Fibroblast of lung (primary cell): ENCODE results near the gene SMC1A. TPM values are rescaled to one million over a fixed set of nuclear protein-coding genes. Genes with fewer than 3 reads are reported as not detected.

Experiments
- DNase-seq, 2 donors: peaks; one replicate each; pipeline versions ENCODE4 v3.0.0 to v3.0.0-alpha.2; 2010; ENCODE audit warnings: low read depth in 2 of 2
- H2AFZ ChIP-seq: 2 replicates; pipeline ENCODE4 v1.5.1; 2012; ENCODE audit warnings: low read length, control low read depth, inconsistent platforms
- H3K27ac ChIP-seq: 2 replicates; pipeline ENCODE4 v1.5.1; 2011; ENCODE audit warnings: low read length, control low read depth; ENCODE audit not compliant: insufficient read depth
- H3K27me3 ChIP-seq: 2 replicates; pipeline ENCODE4 v1.5.1; 2011; ENCODE audit warnings: mild to moderate bottlenecking, low read length; ENCODE audit not compliant: control insufficient read depth, insufficient read depth
- H3K36me3 ChIP-seq: 2 replicates; pipeline ENCODE4 v1.5.1; 2011; ENCODE audit warnings: low read length; ENCODE audit not compliant: control insufficient read depth, insufficient read depth
- H3K4me1 ChIP-seq: 2 replicates; pipeline ENCODE4 v1.5.1; 2011; ENCODE audit warnings: low read length; ENCODE audit not compliant: control insufficient read depth, insufficient read depth; ENCODE audit errors: extremely low read depth
- H3K4me2 ChIP-seq: 2 replicates; pipeline ENCODE4 v1.5.1; 2011; ENCODE audit warnings: low read length, control low read depth; ENCODE audit not compliant: insufficient read depth; ENCODE audit errors: extremely low read depth
- H3K4me3 ChIP-seq, 4 experiments: fragments of 200-600 bp in 1 of 4; sonication (generic) in 1 of 4; replicated peaks in 1 of 4; 2 replicates each; pipeline ENCODE4 v1.5.1; 2011 to 2016; ENCODE audit warnings: low read length in 4 of 4, low read depth in 3 of 4, mild to moderate bottlenecking in 3 of 4, control low read depth in 2 of 4, inconsistent platforms in 1 of 4, mixed read lengths in 1 of 4; ENCODE audit not compliant: insufficient read depth in 1 of 4; ENCODE audit errors: control extremely low read depth in 1 of 4
- H3K79me2 ChIP-seq: 2 replicates; pipeline ENCODE4 v1.5.1; 2012; ENCODE audit warnings: mild to moderate bottlenecking, low read length, inconsistent platforms; ENCODE audit not compliant: control insufficient read depth, insufficient read depth
- H3K9ac ChIP-seq: 2 replicates; pipeline ENCODE4 v1.5.1; 2011; ENCODE audit warnings: mild to moderate bottlenecking, low read length, control low read depth; ENCODE audit not compliant: insufficient read depth
- H3K9me3 ChIP-seq: 2 replicates; pipeline ENCODE4 v1.5.1; 2012; ENCODE audit warnings: low read depth, low read length; ENCODE audit not compliant: control insufficient read depth, insufficient read depth
- H4K20me1 ChIP-seq: 2 replicates; pipeline ENCODE4 v1.5.1; 2011; ENCODE audit warnings: low read length; ENCODE audit not compliant: control insufficient read depth, insufficient read depth; ENCODE audit errors: extremely low read depth
- CTCF ChIP-seq, 2 donors: IDR thresholded peaks in 1 of 2; conservative IDR thresholded peaks in 1 of 2; 1 replicate in 1 of 2; 2 replicates in 1 of 2; pipeline ENCODE4 v1.5.1; 2011 to 2012; ENCODE audit warnings: low read length in 2 of 2, control low read depth in 1 of 2, inconsistent platforms in 1 of 2, low read depth in 1 of 2, mild to moderate bottlenecking in 1 of 2
- EZH2 ChIP-seq: IDR thresholded peaks from 2 replicates; pipeline ENCODE4 v1.5.1; 2012; ENCODE audit warnings: low read length, control low read depth, mild to moderate bottlenecking; ENCODE audit errors: missing control alignments
- polyA plus RNA-seq, 2 donors: library from polyadenylated mRNA; depleted of rRNA in 1 of 2; stranded (reverse) in 1 of 2; unstranded in 1 of 2; fragments of >200 nt; gene quantifications; 2 replicates each; pipeline ENCODE4 v1.2.1, GENCODE V29; 2011 to 2012; ENCODE audit warnings: missing spikeins in 1 of 2
- total RNA-seq: library from RNA; depleted of rRNA; stranded (reverse); fragments of >200 nt; gene quantifications from 2 replicates; pipeline ENCODE4 v1.2.1, GENCODE V29; 2014

Gene SMC1A
- total and polyA plus RNA-seq, 2 donors (not counting 1 experiment from before 2014, with no cell fraction given), result 9.6 to 23.5 TPM

- H3K4me3 ChIP-seq, result no peak overlapping the region
- no peaks in the 10 kb centered on the region for H3K36me3 ChIP-seq
- no peak overlapping the region for H3K9ac ChIP-seq
- H3K9me3 ChIP-seq, result no peaks in the 10 kb centered on the region
- no peaks in the 10 kb centered on the region for H3K27me3 ChIP-seq
- H2AFZ ChIP-seq, result no peak overlapping the region
- no peaks in the 10 kb centered on the region for H3K79me2 ChIP-seq
- no peaks in the 10 kb centered on the region for H4K20me1 ChIP-seq
- no peak for DNase-seq
- no peak for TF ChIP-seq CTCF (conservative IDR thresholded peaks at IDR 0.05 in 1 of 2, IDR thresholded peaks at IDR 0.05 in 1 of 2; ENCODE audit: low read depth in 1 of 2, low read length in 2 of 2)
- no peak for TF ChIP-seq EZH2
- no peaks in the 10 kb centered on the region for H3K4me1 ChIP-seq
- H3K27ac ChIP-seq, result no peak overlapping the region
- no peak overlapping the region for H3K4me2 ChIP-seq
Observed at GRCh38 chrX:53449632-53450031, 27.2 kb upstream of the SMC1A start.

DNA sequence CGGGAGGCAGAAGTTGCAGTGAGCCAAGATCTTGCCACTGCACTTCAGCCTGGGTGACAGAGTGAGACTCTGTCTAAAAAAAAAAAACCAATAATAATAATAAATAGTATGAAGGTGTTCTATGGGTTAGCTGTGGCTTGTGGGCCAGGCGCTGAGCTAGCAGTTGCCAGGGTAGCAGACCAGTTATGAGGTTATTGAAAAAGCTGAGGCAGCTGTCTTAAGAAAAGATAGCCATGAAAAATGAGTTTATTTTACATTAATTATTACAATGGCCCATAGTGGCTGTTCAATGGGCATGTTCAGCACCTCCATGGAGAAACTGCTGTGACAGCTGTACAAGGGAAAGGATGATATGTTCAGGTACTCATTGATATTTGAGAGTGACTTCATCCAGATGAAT lies 25.0 kb upstream of the SMC1A start:
- Histone ChIP-seq H3K79me2 (no peaks in the 10 kb centered on the region), H3K4me3 (no peak overlapping the region), H3K4me1 (no peaks in the 10 kb centered on the region), H3K36me3 (no peaks in the 10 kb centered on the region), H3K4me2 (no peak overlapping the region), H3K9me3 (no peaks in the 10 kb centered on the region), H4K20me1 (no peaks in the 10 kb centered on the region), H2AFZ (no peak overlapping the region), H3K27ac (no peak overlapping the region), H3K9ac (no peak overlapping the region), H3K27me3 (no peaks in the 10 kb centered on the region)
- no peak for DNase-seq
- TF ChIP-seq CTCF (conservative IDR thresholded peaks at IDR 0.05 in 1 of 2, IDR thresholded peaks at IDR 0.05 in 1 of 2; ENCODE audit: low read depth in 1 of 2, low read length in 2 of 2), result no peak
- no peak for TF ChIP-seq EZH2

DNA sequence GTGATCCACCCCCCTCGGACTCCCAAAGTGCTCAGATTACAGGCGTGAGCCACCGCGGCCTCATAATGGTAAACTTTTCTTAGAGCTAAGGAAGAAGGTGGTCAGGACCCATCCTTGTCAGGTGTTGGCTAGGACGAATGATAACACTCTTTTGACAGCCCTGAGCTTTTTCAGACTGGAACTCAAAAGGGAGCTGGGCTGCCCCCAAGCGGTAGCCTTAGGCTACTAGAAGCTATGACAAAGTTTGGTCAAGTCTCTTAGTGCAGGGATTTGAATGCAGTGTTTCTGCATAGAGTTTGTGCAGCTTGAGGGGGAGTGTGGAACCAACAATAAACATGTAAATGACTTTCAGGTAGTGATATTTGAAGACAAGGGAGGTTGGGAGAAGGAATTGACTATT lies 23.5 kb upstream of the SMC1A start:
- Histone ChIP-seq H4K20me1 (no peaks in the 10 kb centered on the region), H3K79me2 (no peaks in the 10 kb centered on the region), H3K4me2 (no peak overlapping the region), H3K27ac (no peak overlapping the region), H3K9me3 (no peaks in the 10 kb centered on the region), H2AFZ (no peak overlapping the region), H3K4me3 (no peak overlapping the region), H3K36me3 (no peaks in the 10 kb centered on the region), H3K4me1 (peaks cover 2% of the 10 kb centered on the region), H3K27me3 (no peaks in the 10 kb centered on the region), H3K9ac (no peak overlapping the region)
- peak; percentile 15 to 40 for DNase-seq
- no peak for TF ChIP-seq EZH2
- peak; percentile 59 to 67 for TF ChIP-seq CTCF (conservative IDR thresholded peaks at IDR 0.05 in 1 of 2, IDR thresholded peaks at IDR 0.05 in 1 of 2; ENCODE audit: low read depth in 1 of 2, low read length in 2 of 2)
